ENCODE results near the gene MXRA8.
"Not testable (repeated sequence)": the region's sequence is repeated elsewhere in the genome, so short reads cannot be mapped to it uniquely, and the experiment has no call there.

Gene MXRA8

DNA sequence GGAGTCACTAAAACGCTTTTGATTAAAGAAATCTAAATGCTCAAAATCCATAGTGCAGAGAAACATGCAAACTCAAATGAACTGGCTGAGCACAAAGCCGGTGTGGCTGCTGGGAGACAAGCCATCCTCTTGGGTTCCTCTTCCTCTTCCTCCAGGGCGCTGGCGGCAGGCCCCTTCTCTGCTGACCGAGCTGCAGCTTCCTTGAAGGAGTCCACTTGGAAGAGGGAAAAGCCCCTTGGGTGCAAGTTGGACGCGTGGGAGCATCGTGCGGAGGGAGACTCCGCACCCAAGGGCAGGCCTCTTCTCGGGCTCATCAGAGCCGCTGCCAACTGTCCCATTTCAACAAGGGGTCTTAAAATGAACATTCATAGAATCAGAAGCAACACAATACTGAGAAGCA lies 32.9 kb upstream of the MXRA8 start:
- DNase-seq (ENCODE audit: low read depth) = no peak

DNA sequence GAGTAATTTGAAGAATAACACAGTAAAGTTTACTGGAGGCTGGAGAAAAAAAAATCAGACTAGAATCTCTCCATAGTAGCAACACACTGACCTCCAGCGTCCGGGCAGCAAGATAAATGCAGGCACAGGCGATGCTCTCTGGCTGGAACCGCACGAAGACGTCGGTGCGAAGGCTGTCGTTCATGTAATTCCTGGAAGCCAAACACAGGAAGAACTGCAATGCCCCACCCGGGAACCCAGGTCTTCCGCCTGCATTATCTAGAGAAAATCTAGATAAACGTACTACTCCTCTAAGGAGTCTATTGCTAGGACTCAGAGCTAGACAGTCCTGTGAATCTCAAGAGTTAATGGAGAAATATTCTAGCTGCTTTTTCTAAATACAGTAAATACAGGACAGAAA lies 32.3 kb upstream of the MXRA8 start:
- DNase-seq (ENCODE audit: low read depth) = no peak

DNA sequence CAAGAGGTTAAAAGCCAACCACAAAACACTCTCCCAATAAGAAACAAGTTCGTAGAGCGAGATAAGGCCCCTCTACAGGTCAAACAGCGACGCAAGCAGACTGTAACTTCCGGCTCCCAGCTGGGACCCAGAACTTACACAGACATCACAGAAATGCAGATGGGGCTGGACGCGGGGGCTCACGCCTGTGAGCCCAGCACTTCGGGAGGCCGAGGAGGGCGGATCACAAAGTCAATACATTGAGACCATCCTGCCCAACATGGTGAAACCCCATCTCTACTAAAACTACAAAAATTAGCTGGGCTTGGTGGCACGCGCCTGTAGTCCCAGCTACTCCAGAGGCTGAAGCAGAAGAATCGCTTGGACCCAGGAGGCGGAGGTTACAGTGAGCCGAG lies 29.7 kb upstream of the MXRA8 start:
- DNase-seq (ENCODE audit: low read depth) = no peak

DNA sequence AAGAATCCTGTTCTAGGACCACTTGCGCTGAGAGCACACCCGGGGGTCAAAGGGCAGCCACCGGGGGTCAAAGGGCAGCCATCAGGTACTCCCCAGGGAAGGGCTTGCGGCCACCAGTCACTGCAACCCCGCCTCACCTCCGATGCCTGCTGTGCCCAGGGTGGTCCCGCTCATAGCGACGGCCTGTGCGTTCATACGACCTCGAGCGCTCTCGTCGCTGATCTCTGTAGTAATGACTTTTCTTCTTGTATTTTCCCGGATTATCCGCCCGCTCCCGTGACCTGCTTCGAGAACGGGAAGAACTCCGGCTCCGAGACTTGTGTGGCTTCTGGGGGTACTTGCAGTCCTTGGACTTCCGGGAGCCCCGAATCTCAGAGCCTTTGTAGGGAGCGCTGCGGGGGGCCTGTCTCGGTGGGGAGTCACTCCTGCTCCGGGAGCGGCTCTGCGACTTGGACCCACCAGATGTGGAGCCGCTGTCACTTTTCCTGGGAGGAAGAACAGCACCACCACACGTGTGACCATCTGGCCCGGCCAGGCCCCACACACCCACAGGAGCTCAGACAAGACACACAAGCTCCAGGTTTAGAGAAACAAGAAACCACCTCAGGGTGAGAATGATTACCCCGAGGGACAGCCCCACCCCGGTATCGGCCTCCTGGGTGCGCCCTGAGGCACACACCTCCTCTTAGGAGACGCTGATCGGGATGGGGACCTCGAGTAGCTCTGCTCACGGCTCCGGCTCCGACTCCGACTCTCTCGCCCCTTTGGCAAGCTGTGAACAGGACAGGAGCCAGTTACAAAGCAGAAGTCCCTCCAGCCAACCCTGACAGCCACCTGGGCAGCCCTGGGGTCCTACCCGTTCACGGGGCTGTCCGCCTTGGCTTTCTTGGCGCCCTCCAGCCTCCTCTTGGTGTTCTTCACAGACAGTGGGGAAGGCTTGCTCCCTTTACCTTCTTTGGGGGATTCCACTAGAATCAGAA lies 29.0 kb upstream of the MXRA8 start:
- no peak for DNase-seq (ENCODE audit: low read depth)

DNA sequence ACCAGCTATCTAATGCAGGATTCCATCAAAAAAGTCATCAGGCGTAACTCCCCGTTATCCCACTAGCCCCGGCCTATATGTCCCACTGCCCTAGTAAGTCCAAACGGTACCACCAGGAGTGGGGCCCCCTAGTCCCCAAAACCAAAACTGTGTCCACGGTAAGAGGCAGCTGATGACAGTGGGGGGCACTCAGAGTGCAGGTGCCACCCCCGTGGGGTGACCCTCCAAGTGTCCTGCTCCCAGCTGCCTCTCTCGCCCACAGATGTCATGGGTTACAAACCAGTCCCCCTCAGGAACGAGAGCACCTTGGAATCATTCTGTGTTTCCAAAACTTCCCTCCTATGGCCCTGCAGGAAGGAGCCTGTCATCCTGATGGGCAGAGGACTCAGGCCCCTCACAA lies 27.6 kb upstream of the MXRA8 start:
- no peak for DNase-seq (ENCODE audit: low read depth)

DNA sequence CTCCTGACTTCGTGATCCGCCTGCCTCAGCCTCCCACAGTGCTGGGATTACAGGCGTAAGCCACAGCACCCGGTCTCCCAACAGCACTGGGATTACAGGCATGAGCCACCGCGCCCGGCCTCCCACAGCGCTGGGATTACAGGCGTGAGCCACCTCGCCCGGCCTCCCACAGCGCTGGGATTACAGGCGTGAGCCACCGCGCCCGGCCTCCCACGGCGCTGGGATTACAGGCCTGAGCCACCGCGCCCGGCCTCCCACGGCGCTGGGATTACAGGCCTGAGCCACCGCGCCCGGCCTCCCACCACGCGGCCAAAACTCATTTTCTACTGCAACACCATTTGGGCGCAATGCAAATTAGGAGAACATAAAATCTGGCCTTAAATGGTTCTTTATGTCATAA lies 27.0 kb upstream of the MXRA8 start:
- not testable (repeated sequence) for DNase-seq (ENCODE audit: low read depth)

DNA sequence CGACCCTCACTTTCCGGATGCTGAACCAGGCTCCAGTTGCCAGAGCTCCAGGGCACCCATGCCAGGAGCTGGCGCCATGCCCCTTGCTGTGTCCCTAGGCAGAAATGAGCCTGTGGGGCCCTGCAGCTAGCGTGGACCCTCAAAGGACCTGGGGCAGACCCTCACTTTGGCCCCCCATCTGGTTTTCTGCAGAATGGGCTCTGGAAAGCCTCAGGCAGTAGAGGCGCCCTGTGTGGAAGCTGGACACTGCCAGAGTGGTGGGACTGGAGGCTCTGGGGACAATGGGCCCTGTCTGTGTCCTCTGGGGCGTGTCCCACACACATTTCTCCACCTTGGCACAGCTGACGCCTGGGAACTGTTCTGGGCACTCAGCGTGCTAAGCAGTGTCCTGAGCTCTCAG lies 22.9 kb upstream of the MXRA8 start:
- no peak for DNase-seq (ENCODE audit: low read depth)

DNA sequence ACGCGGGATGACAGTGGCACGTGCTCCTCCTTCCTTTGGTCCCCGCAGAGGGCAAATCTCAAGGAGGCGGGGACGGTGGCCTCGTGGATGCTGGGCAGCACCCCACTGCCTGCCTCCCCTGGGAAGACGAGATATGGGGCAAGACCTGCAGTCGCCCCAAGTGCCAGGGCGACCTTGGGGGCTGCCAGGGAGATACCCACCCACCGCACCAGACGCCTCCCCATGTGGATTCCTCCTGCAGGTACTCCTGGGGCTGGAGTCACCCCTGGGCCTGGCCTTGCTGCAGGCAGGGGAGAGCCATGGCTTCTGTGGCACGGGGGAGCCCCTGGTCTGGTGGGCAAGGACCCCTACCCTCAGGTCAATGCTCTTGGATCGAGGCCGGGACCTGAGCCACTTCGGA lies 22.5 kb upstream of the MXRA8 start:
- no peak for DNase-seq (ENCODE audit: low read depth)

DNA sequence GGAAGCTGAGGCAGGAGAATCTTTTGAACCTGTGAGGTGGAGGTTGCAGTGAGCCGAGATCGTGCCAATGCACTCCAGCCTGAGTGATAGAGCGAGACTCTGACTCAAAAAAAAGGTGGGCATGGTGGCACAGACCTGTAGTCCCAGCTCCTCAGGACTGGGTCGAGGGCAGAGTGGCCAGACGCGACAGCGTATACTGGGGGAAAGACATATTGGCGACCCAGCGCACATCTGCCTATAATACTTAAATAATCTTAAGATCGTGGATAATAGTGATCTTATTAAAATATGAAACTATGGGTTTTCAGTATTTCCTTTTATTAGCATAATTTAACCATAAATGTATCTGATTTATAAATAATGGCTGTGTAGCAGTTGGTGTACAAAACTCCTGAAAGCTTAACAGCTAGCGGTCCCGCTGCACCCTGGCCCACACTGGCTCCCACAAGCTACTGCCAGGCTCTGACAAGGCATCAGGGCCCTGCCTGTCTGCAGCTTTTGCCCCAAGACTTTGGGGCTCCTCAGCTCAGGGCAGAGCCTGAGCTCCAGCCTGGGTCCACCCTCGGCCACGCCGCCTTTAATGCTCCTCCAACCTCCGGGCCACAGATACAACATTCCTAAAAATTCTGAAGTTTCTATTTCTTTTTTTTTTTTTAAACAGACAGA lies 19.3 kb upstream of the MXRA8 start:
- no peak for DNase-seq (ENCODE audit: low read depth)

DNA sequence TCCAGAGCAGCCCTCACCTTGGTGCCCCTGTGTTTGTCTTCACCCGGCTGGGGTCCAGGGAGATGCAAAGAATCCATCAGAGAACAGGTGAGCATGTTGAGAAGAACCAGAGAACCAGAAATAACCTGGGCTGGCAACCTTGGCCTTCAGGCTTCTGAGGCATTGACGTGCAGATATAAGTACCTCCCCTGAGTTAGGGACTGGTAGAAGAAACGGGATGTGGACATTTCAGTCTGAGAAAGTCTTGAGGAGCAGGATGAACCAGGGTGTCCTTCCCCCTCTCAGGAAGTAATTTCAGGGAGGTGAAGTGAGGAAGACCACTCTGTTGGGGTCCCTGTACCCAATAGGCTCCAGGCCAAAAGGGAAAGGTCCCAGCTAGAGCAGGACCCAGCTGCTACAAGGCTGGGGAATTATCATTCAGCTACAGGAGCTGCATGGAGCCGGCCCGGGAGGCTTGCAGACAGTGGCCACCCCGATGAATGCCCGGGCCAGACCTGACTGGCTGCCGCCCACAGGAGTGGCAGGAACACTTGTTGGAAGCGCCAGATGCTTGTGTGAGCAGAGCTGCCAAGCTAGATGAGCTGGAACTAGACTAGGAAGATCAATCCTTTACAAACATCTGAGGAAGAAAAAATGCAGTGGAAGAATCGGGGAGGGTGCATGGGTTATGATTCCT lies 18.3 kb upstream of the MXRA8 start:
- DNase-seq (ENCODE audit: low read depth) = no peak

DNA sequence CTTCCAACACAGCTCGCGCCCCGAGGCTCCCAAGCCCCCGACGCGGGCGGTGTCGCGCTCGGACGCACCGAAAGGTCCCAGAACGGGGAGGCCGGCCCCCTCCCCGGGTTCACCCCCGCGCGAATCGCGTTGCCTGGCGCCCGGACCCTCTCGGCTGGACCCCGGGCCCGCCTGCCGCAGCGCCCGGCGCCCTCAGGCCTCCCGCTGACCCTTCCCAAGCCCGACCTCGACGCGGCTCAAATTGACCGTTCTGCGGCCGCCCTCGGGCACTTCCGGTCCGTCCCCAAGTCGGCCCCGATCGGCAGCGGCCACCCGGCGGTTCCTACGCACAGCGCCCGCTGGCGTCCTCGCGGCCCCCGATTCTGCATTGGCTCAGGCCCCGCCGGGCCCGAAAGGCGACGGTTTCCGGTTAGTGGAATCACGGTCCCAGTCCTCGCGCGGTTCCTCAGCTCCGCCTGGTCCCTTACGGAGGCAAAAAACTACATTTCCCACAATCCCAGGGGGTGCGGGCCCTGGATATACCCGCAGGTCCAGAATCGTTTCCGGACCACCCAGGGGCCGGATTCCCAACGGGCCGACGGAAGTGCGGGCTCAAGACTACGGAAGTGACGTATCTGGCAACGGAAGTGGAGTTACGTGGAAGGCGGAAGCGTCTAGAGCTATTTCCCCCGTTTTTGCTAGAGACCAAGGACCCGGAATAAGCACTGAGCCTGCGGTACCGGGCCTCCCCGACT lies 16.7 kb upstream of the MXRA8 start, which contains the start of gene AURKAIP1:
Gene AURKAIP1, minus strand, starts transcription at position 279 of the 734 bp plus-strand sequence. CDS start 451 bp downstream, outside the sequence.
- DNase-seq (ENCODE audit: low read depth) = peak; percentile 100

DNA sequence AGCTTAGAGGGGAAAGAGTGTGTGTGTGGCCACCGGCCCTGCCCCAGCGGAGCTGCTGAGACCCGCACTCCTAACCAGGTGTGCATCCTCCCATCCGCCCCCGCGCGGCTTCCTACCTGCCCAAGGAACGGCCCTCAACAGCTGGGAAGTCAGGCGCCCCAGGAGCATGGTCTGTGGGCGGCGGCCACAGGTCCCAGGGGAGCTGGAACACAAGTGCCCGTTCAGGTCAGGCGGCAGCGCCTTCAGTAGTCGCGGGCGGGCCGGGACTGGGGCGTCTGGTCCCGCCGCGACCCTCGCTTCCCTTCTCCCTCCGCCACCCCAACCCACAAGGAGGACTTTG lies 16.2 kb upstream of the MXRA8 start:
- DNase-seq (ENCODE audit: low read depth) = no peak

DNA sequence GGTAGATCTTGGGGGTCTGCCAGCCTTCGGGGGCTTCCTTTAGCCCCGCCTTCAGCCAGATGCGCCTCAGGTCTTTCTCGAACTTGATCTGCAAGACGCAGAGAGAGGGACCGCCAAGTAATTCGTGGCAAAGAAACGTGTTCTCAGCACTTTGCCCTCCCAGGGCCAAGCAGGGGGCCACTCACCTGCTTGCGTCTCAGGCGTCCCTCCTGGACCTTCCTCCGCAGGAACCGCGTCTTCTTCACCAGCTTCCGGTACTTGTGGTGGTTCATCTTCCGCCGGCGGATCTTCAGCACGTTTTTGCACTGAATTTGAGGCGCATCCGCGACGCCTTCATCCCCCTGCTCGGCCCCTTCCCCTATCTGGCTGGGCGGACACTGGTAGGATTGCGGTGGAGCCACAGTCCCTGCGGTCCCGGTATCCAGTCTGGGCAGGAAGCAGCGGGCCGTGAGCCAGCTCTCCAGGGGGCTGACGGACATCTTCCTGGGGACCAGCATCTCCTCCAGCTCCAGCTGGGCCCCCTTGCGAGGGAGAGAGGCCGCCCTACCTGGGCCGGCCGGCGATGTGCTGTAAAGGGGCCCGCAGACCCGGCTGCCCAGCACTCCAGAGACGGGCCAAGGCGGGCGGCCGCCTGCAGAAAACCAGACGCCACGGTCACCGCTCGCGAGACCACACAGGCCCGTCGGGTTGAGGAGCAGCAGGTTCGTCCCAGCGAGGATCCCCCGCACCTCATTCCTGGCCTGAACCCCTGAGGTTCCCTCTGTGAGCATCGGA lies 15.6 kb upstream of the MXRA8 start:
- no peak for DNase-seq (ENCODE audit: low read depth)

DNA sequence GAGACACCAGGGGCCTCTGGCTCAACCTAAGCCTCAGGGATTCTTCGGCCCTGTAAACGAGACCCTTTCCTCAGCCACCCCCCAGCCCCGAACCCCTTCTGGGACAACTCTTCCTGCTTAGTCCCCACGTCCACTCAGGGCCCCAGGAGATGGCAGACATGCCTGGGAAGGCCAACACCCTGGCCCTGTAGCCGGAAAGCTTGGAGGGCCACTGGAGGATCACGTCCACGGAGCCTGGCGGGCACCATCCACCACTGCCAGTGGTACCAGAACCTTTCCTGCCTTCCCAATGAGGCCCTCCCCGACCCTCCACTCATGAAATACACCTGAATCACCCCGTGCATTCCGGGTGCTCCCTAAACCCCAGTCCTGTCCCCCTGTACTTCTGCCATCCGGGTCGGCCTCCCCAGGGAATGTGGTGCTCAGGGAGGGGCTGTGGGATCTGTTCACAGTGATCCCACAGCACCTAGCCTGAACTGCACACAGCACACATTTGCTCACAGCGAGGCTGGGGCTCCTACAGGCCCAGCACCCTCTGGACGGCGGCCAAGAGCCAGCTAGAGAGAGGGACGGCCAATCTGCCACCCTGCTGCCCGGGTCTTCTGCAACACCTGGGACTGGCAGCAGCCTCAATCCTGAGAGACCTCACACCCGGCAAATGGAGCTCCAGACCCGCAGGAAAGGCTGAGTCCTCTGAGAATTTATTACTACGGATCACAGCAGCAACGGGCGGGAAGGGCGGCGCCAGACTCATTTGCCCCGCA lies 14.9 kb upstream of the MXRA8 start:
- DNase-seq (ENCODE audit: low read depth) = no peak

DNA sequence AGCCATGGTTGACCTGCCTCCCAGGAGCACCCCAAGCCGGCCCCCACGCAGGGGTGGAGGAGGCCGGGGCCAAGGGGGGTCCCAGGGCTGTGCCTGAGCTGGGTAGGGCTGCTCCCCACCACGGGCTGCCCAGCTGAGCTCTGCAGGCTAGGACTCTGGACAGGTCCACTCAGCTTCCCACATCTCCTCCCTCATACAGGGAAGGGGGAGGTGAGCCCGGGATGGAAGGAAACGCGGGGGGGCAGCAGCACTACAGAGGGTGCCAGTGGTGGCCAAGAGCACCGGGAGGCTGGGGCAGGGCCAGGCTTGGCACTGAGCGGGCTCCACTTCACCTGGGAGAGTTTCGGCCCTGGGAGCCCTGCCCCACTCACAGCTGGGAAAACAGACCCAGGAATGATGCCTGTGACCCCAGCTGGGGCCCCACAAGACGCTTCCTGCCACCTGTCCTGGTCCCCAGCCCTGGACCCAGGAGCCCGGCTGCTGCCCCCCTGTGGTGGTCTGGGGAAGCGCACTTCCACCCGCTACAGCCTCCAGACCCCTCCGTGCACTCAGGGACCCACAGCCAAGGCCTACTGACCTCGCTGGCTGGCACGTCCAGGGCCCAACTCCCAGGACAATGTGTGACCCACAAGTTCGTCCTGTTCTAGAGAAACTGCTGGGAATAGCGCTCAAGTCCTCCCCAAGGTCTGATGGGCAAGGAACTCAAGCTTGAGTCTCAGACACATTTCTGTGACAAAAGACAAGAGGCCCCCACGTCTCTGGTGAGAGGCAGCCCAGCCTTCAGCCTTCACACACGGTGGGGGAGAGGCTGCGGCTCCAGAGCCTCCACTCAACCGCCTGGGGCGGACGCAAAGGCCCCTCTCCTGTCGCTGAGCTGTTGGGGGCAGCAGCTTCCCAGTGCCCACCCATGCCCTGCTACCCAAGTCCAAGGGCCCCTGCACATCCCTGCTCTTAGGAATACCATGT lies 13.7 kb upstream of the MXRA8 start:
- no peak for DNase-seq (ENCODE audit: low read depth)

DNA sequence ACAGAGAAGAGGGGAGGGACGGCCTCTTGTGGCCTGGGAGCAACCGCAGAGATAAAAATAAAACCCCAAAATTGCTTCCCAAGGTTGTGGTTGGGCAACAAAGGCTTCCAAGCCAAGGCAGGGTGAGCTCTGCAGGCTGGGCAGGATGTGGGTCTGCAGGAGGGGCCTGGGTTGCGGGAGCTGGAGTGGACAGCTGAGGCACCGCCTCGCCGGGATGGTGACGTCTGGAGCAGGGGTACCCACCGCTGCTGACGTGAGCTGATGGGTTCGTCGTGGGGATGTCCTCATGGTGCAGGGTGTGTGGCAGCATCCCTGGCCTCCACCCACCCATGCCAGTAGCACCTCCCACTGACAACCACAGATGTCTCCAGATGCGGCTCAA lies 13.0 kb upstream of the MXRA8 start:
- DNase-seq (ENCODE audit: low read depth) = no peak

DNA sequence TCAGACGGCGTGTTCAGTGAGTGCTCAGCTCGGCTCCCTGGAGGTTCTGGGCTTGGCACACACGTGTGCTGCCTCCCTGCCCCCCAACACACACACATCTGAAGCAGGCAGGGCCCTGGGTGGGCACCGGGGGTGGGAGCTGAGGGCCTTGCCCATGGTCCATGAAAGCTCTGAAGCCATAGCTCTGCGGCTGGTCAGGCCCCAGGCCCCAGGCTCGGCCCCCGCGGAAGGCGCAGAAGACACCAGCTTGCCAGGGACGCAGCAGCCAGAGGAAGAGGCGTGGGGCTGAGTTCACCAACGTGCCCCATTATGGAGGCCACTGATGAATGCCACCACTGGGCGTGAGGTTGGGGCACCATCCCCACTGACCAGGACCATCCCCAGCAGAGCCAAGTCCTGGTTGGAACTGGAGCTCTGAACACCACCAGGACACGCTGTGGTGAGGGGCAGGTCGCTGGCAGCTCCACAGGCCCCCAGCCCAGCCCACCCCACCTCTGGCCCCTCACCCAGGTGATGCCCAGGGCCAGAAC lies 12.5 kb upstream of the MXRA8 start:
- DNase-seq (ENCODE audit: low read depth) = no peak

DNA sequence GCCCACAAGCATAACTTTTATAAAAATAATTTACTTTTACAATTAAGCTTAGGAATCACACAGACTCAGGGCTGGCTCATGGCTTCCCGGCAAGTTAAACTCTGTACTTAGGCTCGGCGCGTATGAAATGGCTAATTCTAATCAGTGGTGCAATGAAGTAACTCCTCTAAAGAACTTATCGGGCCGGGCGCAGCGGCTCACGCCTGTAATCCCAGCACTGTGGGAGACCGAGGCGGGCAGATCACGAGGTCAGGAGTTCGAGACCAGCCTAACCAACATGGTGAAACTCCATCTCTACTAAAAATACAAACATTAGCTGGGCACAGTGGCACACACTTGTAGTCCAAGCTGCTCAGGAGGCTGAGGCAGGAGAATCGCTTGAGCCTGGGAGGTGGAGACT lies 11.7 kb upstream of the MXRA8 start:
- not testable (repeated sequence) for DNase-seq (ENCODE audit: low read depth)

DNA sequence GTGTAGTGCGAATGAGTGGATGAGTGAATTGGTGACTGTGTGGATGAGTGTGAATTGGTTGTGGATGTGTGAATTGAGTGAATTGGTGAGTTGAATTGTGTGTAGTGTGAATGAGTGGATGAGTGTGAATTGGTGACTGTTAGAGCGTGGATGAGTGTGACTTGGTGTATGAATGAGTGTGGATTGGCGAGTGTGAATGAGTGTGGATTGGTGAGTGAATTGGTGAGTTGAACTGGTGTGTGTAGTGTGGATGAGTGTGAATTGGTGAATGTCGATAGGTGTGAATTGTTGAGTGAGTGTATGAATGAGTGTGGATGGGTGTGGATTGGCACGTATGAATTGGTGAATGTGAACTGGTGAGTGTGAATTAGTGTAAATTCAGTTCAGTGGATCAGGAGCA lies 9.0 kb upstream of the MXRA8 start:
- DNase-seq (ENCODE audit: low read depth) = no peak

Measured in GM04504 (cell line).